NCI-H1092 (cell line): Measurements from ENCODE around the gene SMYD2.

Experiments
- DNase-seq: peaks from one replicate; lab custom pipeline; 2025; lab: John Stamatoyannopoulos, UW

The SMYD2 gene, protein sequence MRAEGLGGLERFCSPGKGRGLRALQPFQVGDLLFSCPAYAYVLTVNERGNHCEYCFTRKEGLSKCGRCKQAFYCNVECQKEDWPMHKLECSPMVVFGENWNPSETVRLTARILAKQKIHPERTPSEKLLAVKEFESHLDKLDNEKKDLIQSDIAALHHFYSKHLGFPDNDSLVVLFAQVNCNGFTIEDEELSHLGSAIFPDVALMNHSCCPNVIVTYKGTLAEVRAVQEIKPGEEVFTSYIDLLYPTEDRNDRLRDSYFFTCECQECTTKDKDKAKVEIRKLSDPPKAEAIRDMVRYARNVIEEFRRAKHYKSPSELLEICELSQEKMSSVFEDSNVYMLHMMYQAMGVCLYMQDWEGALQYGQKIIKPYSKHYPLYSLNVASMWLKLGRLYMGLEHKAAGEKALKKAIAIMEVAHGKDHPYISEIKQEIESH

DNA sequence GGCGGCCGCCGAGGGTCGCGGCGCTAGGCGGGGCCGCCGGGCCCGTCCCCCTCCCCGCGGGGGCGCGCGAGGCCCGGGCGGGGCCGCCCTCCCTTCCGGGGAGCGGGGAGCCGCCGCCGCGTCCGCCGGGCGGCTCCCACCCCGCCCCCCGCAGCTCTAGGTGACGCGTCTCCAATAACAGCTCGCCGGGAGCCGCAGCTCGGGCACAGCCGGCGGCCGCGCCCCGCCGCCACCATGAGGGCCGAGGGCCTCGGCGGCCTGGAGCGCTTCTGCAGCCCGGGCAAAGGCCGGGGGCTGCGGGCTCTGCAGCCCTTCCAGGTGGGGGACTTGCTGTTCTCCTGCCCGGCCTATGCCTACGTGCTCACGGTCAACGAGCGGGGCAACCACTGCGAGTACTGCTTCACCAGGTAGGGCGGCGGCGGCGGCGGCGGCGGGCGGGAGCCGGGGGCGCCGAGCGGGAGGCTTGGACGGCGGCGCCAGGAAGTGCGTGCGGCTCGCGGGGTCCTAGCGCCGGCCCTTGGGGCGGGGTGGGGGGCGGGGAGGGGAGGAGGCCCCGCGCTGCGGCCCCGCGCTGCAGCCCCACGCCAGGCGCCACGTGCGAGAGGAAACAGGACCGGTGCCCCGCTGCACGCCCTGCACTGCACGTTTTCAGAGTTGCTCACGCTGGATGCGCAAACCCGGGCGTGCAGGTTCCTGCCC, at the start of gene SMYD2:
Gene SMYD2, plus strand, starts transcription at position 139 of the 699 bp plus-strand sequence. Its CDS starts 96 bp downstream, at position 235.
- peak; percentile 45 for DNase-seq

DNA sequence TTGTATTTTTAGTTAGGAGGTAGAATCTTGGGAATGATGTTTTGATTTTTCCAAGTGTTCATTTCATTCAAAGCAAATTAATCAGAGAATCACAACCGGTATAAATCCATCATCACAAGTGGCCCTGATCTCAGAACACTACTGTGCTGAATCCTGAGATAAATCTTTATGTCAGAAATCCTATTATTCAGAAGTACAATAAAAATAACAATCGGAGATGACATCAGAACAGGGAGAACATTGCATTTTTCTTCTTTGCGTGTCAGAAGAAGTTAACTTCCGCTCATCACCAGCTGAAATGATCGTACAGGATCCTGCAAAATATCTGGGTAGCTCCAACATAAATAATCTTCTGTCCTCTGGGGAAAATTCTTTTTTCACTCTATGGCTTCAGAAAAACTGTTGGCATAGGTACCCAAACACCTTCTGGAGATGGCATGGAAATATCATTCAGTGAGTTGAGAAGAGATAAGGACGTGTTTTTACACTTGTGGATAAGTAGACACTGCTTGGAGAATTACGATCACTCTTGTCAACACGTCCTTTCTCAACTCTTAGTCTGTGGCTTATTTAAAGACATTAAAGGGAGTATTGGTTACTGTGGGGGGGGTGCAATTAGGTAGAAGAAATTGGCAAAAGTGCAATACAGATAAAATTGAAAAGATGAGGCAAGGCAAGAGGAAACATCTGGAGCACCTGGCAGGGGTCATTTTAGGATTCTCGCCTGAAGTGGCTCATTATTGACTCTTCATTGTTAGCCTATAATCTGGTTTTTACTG, 46.9 kb upstream of the SMYD2 start:
- peak; percentile 97 for DNase-seq

DNA sequence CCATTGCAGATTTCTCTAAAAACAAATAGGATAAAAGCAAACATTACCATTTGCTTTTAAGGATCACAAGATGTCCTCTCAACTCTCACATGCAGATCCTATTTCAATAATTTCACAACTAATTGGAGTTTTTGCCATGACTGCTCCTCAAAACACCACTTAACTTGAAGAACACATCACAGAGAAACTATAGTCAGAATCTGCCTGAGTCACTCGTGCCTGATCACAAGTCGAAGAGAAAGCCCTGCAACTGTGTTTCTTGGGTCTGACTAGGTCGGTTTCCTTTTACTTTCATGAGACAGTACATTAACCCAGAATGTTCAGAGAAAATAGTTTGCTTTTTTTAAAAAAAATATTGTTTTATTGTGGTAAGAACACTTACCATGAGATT, 46.3 kb upstream of the SMYD2 start:
- DNase-seq, result peak; percentile 97

DNA sequence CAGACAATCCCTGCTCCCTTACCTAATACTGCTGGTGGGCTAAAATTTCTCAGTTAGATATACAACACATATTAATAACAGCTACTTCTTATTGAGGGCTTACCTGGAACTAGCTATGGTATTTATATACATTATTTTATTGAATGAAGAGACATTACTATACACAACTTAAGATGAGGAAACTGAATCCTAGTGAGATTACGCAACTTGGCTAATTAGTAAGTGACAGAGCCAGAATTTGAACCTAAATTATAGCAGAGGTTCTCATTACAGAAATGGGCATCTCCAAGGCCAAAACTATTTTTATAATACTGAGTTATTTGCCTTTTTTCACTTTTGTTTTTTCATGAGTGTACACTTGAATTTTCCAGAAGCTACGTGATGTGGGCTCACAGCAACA, 44.5 kb upstream of the SMYD2 start:
- DNase-seq, result no peak

DNA sequence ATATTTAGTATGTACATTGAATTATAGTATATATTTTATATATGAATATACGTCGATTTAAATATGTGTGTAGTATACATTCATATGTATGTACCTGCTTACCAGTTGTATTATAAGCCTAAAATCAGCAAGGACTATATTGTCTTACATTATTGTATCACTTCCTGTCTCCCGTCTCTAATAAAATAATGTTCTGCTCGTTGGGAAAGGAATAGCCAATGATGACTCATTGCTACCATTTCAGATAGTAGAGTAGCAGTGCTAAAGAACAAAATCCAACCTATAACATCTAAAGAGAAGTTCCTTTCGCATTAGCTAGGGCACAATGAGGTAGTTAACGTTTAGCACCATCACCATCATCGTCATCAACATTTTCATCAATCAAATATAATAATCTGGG, 39.9 kb upstream of the SMYD2 start:
- DNase-seq, result no peak

DNA sequence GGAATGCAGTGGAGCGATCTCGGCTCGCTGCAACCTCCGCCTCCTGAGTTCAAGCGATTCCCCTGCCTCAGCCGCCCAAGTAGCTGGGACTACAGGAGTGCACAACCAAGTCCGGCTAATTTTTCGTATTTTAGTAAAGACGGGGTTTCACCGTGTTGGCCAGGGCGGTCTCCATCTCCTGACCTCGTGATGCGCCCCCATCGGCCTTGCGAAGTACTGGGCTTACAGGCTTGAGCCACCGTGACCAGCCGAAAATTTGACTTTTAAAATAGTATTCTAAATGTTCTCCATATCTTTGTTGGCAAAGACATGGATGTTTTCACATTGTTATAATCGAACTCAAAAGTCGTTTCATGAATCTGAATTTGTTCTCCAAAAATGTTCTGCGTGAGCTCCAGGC, 36.7 kb upstream of the SMYD2 start:
- DNase-seq, result no peak

DNA sequence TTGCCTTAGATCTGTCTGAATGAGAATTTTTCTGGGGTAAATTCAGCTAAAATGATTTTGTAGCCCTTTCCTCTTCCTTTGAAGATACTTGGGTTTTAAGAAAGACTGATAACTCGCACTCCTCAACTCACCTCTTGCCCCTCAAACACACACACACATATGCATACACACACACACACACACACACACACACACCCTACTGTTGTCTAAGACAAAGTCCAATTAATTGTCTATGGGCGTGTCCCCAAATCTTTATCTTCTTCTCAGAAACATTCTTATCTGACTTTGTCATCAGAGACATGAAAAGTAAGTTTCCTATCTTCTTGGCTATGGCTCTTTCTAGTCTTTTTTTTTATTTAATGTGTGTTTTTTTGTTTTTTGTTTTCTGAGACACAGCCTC, 36.1 kb upstream of the SMYD2 start:
- no peak for DNase-seq

DNA sequence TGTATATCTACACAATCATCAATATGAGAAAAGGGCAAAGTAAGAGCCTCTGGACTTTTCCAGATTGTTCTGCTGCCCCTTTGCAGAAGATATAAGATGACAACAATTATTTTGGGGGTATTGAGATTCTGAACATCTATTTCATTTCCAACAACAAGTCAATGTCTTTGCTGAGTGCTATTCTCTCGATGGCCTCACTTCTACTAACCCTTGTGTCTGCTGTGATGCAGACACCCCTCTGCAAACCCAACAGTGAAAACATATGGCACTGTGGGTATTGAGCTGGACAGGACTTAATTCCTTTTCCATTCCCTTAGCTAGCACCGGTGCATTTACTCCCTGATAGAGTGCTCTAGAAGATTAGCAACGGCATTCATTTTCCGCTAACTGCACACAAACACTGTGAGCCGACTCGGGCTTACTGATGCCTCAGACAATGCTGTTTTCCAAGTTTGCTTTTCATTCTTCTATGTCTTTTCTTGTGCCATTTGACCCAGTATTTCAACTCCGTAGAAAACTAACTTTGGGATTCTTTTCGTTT, 33.4 kb upstream of the SMYD2 start:
- DNase-seq, result no peak

DNA sequence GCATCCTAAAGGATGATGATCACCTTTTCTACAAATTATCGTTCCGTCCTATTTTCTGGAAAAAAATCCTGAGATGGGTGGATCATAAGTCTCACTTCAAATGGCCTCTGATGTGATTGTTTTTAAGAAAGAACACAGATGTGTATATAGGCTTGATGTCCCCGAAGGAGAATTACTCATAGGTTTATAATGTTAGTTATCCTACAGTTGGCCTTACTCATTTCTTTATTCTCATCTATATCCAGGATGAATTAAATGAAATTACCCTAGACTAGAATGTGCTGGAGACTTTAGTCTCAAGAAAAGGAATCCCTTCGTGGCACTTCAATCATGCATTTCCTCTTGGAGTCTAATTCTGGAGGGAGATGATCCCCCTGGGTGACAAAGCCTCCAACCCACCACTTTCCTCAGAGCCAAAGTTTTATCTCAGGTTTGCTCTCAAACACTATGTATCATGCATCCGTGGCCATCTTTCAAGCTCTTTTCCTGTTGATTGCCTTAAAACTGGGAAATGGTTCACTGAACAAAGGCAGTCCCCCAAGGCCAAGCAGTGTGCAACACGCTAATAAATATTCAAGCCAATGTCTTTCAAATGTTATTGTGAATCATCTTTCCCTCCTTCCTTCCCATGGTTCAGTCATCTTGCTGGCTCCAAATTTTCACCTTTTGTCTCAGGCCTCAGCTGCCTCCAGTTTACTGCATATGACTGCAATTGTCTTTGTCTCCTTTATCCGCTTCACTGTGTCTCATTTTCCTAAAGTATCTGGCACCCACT, 32.5 kb upstream of the SMYD2 start:
- no peak for DNase-seq

DNA sequence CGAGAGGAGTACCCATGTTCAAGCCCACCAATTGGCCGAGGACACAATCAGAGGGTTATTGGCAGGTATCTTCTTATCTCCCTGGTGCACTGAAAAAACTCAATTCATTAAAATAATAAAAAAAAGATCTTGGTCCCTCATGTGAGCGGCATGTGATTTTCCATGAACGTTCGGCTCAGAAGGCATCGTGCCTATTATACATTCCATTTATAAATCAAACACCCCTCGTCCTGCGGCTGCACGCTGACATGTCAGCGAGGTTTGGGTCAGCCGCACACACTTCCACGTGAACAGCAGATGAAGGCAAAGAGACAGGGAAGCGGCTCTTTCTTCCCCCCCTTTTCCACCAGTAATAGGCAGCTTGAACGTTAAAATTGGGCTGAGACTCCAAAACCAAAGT, 31.3 kb upstream of the SMYD2 start:
- no peak for DNase-seq

DNA sequence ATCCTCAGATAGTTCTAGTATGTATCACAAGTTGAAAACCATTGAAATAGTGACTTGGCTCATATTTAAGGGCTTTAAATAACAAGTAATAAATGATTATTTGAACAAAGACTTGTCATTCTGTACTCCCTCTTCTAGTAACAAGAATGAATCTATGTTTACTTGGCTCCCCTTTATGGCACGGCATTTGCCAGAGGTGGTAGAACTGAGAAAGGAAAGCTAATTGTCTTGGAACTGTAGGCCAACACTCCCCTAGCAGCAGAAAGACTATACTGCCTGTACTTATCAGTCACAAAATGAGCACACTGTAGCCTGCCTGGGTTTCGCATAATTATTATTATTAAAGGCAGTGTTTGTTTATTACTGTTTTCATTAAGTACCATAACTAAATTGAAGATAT, 29.6 kb upstream of the SMYD2 start:
- DNase-seq, result no peak

DNA sequence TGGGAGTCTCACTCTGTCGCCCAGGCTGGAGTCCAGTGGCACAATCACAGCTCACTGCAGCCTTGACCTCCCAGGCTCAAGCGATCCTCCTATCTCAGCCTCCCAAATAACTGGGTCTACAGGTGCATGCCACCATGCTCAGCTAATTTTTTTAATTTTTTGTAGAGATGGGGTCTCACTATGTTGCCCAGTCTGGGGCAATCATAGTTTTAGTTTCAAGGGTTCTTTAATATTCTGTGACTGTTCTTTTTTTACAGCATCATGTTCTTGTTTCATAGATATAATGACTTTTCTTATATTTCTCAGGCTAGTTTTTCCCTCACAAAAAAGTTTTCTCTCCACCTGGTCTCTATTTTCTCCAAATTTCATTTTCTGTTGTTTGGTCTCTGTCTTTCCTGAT, 25.4 kb upstream of the SMYD2 start:
- no peak for DNase-seq

DNA sequence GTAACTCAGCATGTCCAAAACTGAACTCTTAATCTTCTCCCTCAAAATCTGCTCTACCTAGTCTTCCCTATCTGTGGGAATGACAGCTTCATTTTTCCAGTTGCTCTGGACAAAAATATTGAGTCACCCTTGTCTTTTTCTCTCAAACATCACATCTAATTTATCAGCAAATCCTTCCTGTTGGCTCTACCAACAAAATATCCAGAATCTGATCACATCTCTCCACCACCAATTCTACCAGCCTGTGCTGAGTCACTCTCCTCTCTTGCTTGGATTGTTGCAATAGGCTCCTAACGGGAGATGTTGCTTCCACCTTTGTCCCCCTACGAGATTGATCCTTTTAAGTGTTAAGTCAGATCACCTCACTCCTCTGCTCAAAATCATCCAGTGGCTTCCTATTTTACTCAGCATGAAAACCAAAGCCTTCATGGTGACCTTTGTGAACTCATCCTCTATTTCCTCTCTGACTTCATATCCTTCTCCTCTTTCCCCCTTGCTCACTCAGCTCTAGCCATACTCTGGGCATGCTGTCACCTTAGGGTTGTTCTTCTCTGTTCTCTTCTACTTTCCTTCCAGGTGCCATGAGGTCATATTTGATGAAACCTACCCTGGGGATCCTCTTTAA, 21.5 kb upstream of the SMYD2 start:
- no peak for DNase-seq

DNA sequence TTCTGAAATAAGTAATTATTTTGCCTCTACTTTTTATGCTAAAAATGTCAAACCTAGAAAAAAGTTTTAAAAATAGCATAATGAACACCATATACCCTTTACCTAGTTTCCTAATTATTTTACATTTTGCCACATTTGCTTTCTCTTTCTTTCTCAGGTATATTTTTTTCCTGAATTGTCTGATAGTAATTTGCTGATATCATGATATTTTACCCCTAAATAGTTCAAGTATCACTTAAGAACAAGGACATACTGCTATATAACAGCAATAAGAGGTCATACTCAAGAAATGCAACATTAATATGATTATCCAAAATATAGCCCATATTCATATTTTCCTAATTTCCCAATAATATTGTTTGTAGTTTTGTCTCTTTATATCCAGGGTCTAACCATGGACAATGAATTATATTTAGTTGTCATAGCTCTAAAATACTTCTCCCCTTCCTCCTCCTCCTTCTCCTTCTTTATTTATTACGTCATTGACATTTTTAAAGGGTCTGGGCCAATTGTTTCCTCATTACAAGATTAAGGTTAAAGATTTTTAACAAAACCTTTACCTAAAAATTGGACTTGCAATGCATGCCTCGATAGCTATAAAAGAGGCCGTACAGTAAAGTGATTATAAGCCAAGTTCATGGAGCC, 20.3 kb upstream of the SMYD2 start:
- DNase-seq, result no peak

DNA sequence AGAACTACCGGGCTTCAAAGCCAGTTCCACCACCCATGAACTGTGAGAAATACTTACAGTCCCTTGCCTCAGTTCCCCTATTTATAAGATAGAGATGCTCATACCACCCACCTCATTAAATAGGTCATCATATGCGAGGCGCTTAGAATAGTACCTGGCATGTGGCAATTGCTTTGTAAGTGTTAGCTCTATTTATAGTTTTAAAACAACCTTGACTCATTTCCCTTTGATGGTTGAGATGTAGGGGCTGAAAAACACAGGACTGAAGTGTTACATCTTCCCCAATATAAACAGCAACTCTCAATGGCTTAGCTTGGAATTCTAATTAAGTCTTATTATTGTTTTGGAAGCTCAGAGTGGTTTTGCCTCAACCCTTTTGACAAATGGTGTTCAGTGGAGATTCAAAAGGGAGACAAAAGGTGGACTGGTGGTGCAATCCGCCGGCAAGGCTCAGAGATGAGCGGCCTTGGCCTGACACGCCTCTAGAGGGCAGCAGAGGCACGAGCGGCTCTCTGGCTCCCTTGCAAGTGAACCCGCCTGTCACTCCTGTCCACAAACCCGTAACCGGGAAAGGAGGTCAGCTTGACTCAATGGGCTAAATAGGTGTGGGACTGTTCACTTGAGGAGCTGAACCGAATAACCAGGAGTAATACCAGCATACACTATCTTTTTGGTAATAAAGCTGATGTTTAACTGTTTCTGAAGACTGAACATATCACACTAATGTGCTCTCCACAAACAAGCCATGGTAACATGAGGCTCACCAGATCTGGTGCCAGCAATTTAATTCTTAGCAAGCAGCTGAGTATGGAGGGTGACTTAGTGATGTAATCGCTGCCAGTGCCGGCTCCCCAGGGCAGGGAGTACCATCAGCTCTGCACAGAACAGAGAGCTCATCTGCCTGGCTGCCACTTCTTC, 19.5 kb upstream of the SMYD2 start:
- peak; percentile 89 for DNase-seq

DNA sequence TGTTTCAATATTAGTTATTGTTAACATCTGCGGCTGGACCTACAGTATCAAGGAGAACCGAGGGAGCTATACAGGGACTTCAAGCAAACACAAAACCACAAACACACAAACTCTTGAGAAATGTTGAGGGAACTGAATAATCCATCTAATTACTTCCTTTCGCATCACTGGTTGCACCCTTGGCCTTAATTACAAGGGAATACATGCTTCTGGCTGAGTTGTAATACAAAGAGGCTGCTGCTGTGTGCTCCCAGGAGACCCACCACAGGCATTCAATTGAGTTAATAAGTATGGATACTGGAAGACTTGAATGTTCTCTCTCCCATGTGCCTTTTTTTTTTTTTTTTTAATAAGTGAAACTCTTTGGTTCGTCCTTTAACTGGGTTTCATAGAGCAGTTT, 16.8 kb upstream of the SMYD2 start:
- no peak for DNase-seq

DNA sequence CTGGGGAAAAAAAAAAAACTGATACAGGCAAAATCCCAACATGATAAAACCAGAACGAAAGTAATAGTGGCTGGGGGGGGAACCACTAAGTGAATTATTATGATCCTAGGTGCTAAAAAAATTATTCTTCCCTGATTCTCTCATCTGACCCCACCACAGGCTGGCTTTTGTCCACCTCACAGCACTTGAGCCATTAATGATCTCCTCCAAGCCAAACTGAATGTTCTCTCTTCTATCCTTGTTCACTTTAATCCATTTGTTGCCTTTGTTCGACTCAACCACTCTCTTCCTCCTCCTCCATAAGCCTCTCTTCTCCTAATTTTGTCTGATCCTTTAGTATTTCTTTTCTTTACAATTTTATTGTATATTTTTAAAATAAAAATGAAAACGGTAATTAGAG, 16.0 kb upstream of the SMYD2 start:
- DNase-seq, result no peak

DNA sequence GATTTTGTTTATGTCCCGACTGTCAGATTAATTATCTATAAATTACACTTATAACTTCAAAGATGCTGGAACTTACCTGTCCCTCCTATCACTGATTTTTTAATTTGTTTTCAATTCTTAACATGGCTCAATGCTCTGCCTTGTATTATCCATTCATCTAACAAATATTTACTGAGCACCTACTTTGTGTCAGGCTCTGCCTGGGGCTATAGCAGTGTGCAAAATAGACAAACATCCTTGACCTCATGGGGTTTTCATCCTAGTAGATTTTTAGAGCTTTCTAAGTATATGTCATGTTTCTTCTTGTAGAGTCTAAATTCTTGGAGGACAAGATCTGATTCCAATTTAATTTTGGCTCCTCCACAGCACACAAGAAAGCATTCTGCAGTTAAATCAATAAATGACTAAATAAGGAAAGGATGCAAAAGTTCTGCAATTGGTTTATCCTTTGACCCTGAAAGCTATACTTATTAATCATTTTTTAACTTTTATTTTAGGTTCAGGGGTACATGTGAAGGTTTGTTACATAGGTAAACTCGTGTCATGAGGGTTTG, 10.8 kb upstream of the SMYD2 start:
- no peak for DNase-seq

DNA sequence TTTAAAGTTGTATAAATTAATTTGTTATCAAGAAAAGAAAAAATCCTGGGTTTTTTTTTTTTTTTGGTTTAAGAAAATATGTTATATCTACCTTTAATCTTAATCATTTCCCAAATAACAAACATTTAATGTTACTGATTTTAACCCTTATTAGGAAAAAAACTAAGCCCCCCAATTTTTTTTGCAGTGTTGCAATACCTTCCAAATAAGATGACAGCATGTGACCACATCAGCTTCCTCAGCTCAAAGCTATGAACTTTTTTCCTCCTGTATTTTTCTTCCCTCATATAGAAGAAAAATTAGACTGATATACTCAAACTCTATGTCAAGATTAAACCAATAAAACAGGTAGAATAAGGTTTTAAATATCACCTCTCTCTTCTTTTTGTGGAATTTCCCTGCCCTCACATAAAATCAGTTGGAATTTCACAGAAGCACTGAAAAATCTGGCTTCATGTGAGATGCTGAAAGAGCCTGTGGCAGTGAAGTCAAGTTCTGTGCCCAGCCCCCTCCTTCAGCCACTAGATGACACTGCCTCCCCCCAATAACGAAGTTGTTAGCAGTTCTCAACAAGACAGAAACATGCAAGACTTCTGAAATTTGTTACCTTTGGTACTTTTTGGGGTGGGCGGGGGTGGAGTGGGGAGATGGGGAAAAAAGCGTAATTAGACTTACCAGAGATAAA, 9.6 kb upstream of the SMYD2 start:
- no peak for DNase-seq
